SIG-M5 treated with dmso at 0.1 percent for 504 hours (cell line): ENCODE measurements around the gene CT47C1.
A peak's percentile ranks its signal among the peaks of the same experiment; 100 is the strongest.
"Not testable (repeated sequence)": the region's sequence is repeated elsewhere in the genome, so short reads cannot be mapped to it uniquely, and the experiment has no call there.

Experiments used
- DNase-seq: peaks from one replicate; lab custom pipeline; 2025; ENCODE audit not compliant: unreplicated experiment; lab: John Stamatoyannopoulos, UW

CT47C1 gene

DNA sequence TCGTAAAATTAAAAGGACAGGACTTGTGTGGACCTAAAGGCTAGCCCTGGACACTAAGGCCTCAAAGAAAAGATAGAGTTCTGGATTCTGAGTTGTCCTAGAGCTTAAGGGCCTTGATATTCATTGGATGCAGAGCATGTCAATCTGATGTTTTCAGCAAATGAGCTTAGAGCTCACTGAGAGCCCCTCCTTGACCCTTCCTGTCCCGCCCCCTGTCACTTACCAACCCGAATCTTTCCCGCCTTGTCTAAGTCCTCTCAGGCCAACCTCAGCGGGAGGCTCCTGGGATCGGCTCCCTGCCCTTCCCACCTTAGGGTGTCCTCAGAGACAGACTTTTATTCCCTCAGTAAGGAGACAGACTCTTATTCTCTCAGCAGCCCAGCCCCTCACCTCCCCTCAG lies at the start of gene CT47C1:
Gene CT47C1 (plus strand): TSS at position 250 of the 400 bp plus-strand sequence. CDS start 233 bp downstream, outside the sequence.
- DNase-seq = no peak

- no peak for DNase-seq
Observed at GRCh38 chrX:119025900-119026299, 46.9 kb upstream of the CT47C1 start.

GRCh38 chrX:119026344-119026743 lies 46.4 kb upstream of the CT47C1 start:
- DNase-seq = not testable (repeated sequence)

DNA sequence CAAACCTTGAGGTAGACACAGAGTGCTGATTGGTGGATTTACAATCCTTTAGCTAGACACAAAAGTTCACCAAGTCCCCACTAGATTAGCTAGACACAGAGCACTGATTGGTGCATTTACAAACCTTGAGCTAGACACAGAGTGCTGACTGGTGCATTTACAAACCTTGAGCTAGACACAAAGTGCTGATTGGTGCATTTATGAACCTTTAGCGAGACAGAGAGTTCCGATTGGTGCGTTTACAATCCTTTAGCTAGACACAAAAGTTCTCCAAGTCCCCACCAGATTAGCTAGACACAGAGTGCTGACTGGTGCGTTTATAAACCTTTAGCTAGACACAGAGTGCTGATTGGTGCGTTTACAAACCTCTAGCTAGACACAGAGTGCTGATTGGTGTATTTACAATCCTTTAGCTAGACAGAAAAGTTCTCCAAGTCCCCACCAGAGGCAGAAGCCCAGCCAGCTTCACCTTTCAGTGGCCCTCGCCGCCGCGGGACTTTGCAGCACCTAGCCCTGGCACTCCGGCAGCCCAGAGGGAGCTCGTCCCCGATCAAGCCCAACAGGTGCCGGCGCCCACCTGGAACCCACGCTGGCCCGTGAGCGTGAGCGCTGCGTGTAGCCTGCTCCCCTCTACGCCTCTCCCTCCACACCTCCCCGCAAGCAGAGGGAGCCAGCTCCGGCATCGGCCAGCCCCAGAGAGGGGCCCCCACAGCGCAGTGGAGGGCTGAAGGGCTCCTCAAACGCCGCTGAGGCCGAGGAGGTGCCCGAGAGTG lies 44.6 kb upstream of the CT47C1 start:
- not testable (repeated sequence) for DNase-seq

- DNase-seq = no peak
Observed at GRCh38 chrX:119028733-119029330, 44.0 kb upstream of the CT47C1 start.

GRCh38 chrX:119029656-119030055 lies 43.1 kb upstream of the CT47C1 start:
- DNase-seq = not testable (repeated sequence)

DNA sequence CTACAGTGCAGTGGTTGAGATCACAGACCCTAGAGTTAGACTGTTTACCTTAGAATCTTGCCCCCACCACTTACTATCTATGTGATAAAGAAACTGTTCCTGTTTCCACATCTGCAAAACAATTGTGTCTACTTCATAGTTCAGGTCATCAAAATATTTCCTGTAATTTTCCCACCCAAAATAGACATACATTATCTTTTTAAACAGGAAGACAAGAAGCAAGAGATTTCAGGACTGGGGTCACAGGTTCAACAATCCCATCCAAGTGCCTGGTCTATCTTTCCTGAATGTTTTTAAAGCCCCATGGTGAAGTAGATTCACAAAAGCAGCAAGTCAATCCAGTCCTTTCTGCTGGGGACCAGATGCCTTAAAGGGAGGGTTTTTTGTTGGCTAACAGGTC lies 41.8 kb upstream of the CT47C1 start:
- no peak for DNase-seq

DNA sequence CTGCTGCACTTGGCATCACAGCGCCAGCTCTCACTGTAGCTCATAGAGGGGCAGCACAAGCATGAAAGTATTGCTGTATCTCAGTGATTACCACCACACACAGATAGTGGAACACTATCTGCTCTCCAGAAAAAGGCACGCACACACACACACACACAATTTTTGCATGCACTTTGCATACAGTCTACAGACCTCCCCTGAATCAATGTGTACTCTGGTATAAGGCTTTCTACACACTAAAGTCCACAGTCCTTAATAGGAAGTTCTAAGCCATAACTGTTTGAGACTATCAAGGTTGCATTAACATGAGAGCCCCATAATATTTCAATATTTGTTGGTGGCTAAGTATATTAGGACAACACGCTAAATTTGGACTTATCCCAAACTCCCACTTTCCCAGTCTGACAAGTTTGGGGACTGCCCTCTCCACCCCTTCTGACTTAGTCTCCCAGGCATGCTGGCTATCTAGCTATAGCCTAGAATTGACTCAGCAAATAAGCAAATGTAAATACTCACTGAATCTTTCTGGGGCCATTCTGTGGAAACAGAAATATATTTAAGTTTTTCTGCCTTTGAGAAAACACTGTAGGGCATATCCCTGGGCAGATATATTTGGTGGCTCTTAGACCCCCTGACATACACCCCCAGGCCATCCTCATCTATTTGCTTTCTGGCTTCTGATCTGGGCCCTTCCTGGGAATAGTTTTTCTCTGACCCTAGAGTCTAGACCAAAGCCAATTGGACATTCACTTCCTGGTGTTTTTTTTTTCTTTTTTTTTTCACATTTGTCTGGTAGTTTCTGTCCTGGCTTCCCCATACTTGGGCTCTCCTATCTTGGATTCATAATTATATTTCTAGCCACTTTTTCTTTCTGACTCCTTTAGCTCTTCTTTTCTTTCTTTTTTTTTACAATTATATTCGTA lies 36.4 kb upstream of the CT47C1 start:
- DNase-seq = no peak

DNA sequence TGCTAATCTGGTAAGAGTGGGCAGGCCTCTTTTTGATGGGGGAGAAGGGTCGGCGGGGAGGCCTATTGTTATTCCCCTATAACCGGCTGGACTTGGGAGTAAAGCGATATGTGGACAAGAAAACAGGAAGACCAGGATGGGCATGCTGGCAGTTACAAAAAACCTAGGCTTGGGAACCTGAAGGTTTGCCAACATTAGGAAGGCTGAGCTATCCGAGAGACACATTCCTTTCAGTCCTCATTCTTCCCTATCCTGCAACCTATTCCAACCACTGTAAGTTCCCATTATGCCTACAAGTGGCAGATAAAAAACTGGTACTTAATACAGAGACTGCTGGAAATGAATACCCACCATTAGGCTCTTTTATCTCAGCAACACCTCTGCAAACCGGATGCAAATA lies 32.4 kb upstream of the CT47C1 start:
- DNase-seq = no peak

- no peak for DNase-seq
Observed at GRCh38 chrX:119041175-119041574, 31.6 kb upstream of the CT47C1 start.

GRCh38 chrX:119042040-119042439 lies 30.8 kb upstream of the CT47C1 start:
- DNase-seq = no peak

GRCh38 chrX:119042996-119043395 lies 29.8 kb upstream of the CT47C1 start:
- no peak for DNase-seq

- no peak for DNase-seq
Observed at GRCh38 chrX:119045884-119046283, 26.9 kb upstream of the CT47C1 start.

GRCh38 chrX:119055687-119056086 lies 17.1 kb upstream of the CT47C1 start:
- no peak for DNase-seq

- DNase-seq = no peak
Observed at GRCh38 chrX:119062750-119063374, 9.9 kb upstream of the CT47C1 start.

DNA sequence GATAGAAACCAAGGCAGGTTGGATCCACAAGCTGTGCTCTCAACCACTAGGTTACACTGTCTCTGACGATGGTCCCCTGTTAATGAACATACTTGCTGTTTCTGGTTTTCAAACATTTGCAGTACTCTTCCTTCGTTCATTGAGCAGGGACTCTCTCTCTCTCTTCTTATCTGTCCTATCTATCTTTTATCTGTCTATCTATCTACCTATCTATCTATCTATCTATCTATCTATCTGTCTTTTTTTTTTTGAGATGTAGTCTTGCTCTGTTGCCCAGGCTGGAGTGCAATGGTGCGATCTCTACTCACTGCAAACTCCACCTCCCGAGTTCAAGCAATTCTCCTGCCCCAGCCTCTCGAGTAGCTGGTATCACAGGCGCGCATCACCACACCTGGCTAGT lies 9.4 kb upstream of the CT47C1 start:
- no peak for DNase-seq

DNA sequence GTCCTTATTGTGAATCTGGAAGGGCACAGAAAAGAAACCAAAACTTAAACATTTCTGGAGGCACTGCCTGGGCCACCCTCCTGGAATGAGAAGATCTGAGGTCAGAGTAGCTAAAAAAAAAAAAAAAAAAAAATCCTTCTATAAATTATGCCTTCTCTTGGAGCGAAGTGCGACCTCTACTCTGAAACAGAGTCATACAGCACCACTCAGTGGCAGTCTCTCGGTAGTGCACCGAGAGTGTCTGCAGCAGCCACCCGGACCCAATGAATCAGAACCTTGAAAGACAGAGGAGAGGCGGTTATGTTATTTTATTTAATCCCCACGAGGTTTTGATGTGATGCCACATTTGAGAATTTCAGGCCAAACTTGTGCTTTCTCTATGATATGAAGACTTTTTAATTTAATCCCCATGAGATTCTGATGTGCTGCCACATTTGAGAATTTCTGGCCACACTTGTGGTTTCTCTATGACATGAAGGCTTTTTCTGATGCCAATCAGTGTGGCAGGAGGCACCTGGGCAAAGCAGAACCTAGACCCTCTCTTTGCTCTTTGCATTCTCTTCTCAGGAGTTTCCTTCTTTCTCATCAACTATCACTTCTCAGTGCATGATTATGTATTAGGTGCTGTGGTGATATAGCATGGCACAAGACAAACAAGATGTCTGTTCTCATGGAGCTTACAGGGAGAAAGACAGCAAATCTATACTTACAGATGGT lies 5.6 kb upstream of the CT47C1 start:
- peak; percentile 4 for DNase-seq

DNA sequence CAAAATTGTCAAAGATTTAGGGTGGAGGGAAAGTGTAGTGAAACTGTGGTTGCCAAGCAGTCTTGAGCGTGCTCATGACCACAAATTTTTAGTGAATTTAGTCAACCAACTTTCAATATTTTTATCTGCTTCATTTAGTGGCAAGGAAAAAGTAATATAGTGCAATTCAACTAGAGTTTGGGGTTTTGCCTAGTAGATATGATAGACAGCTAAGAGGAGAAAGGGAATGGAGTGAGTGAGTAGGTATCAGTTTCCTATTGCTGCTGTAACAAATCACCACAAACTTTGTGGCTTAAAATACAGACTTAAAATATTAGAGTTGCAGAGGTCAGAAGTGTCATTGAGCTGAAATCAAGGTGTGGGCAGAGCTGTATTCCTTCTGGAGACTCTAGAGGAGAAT lies 3.7 kb upstream of the CT47C1 start:
- DNase-seq = no peak

DNA sequence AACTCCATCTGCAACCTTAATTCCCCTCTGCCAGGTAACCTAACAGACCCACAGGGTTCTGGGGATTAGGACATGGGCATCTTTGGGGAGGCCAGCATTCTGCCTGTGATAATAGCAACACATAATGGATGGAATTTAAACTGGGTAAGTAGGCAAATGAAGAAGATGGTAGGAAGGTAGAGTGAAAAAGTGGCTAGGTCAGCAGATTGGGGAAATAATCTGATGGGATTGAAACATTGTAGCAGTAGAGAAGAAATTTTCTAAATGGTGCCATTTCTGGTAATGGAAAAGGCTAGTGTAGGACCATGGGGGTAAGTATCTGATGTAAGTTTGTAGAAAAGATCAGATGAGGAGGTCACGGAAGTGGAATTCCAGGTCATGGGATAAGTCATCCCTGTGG lies 3.0 kb upstream of the CT47C1 start:
- DNase-seq = no peak

- DNase-seq = no peak
Observed at GRCh38 chrX:119071381-119071780, 1.4 kb upstream of the CT47C1 start.
